SU-DHL-6 (cell line): ENCODE data around the gene C3orf22.

Experiments
- H2AFZ ChIP-seq: fragments of 200-600 bp; sonication (generic); 2 replicates; pipeline ENCODE4 v1.6.1; 2014; ENCODE audit warnings: low read depth, mild to moderate bottlenecking, moderate library complexity, mixed read lengths, antibody characterized with exemption, low read length; ENCODE audit not compliant: severe bottlenecking
- H3F3A ChIP-seq: fragments of 200-600 bp; shearing (Covaris generic); 2 replicates; pipeline ENCODE4 v1.6.0; 2016; ENCODE audit warnings: antibody characterized with exemption, mild to moderate bottlenecking; ENCODE audit not compliant: insufficient read depth
- H3K27ac ChIP-seq: fragments of 200-600 bp; sonication (generic); 2 replicates; pipeline ENCODE4 v1.5.1; 2016; ENCODE audit warnings: low read depth, mild to moderate bottlenecking, low read length, moderate library complexity, mixed read lengths
- H3K27me3 ChIP-seq: fragments of 200-600 bp; sonication (generic), shearing (Covaris generic); 2 replicates; pipeline ENCODE4 v1.6.0; 2014; ENCODE audit warnings: mild to moderate bottlenecking, low read length
- H3K36me3 ChIP-seq: fragments of 200-600 bp; sonication (generic); 2 replicates; pipeline ENCODE4 v1.6.1; 2014; ENCODE audit warnings: mild to moderate bottlenecking, low read length, mixed read lengths
- H3K4me2 ChIP-seq: fragments of 300-600, 200-600 bp; shearing (Covaris generic), sonication (generic); 2 replicates; pipeline ENCODE4 v1.6.0; 2014; ENCODE audit warnings: low read length, low read depth, mild to moderate bottlenecking; ENCODE audit not compliant: poor library complexity, severe bottlenecking
- H3K4me3 ChIP-seq: fragments of 200-600 bp; sonication (generic); 2 replicates; pipeline ENCODE4 v1.5.1; 2014; ENCODE audit warnings: antibody characterized with exemption, low read length, mild to moderate bottlenecking, mixed read lengths; ENCODE audit not compliant: insufficient read depth, poor library complexity, severe bottlenecking
- H3K79me2 ChIP-seq: fragments of 200-600 bp; sonication (generic); 2 replicates; pipeline ENCODE4 v1.6.1; 2014; ENCODE audit warnings: mild to moderate bottlenecking, low read length, moderate library complexity; ENCODE audit not compliant: insufficient read depth
- H3K9ac ChIP-seq: fragments of 200-600 bp; sonication (generic); 2 replicates; pipeline ENCODE4 v1.7.0; 2014; ENCODE audit warnings: mild to moderate bottlenecking, low read length
- H3K9me2 ChIP-seq: fragments of 200-600 bp; sonication (generic); replicated peaks from 2 replicates; pipeline ENCODE4 v1.6.1; 2014; ENCODE audit warnings: low read length; ENCODE audit not compliant: insufficient read depth
- H3K9me3 ChIP-seq: fragments of 200-600 bp; sonication (generic); 2 replicates; pipeline ENCODE4 v1.6.1; 2014; ENCODE audit warnings: low read length, mixed read lengths; ENCODE audit not compliant: insufficient read depth
- H4K20me1 ChIP-seq: fragments of 200-600 bp; sonication (generic); 2 replicates; pipeline ENCODE4 v1.6.1; 2014; ENCODE audit warnings: low read depth, mild to moderate bottlenecking, antibody characterized with exemption, low read length, moderate library complexity, mixed read lengths
- CTCF ChIP-seq: fragments of 200-600 bp; sonication (generic); IDR thresholded peaks from one replicate; pipeline ENCODE4 v1.5.1; 2017; ENCODE audit warnings: antibody characterized with exemption, mild to moderate bottlenecking, low read length, moderate library complexity; ENCODE audit not compliant: insufficient read depth, poor library complexity, severe bottlenecking
- EZH2phosphoT487 ChIP-seq: fragments of 200-600 bp; sonication (generic), shearing (Covaris generic); conservative IDR thresholded peaks from 2 replicates; pipeline ENCODE4 v1.6.1; 2018; ENCODE audit warnings: mild to moderate bottlenecking, antibody characterized with exemption, low read length, moderate library complexity, mixed read lengths

C3orf22 gene

GRCh38 chr3:126545544-126545943, 13.2 kb downstream of the C3orf22 start:
- Histone ChIP-seq H3K79me2 (no peaks in the 10 kb centered on the region), H3K4me2 (no peak overlapping the region), H3K27ac (no peak overlapping the region), H3K36me3 (no peaks in the 10 kb centered on the region), H2AFZ (no peak overlapping the region), H3K4me3 (no peak overlapping the region), H3K9me3 (no peaks in the 10 kb centered on the region), H4K20me1 (no peaks in the 10 kb centered on the region), H3F3A (no peaks in the 10 kb centered on the region), H3K9ac (no peak overlapping the region), H3K27me3 (no peaks in the 10 kb centered on the region), H3K9me2 (no peaks in the 10 kb centered on the region)
- TF ChIP-seq CTCF (no peak), EZH2phosphoT487 (no peak)

- Histone ChIP-seq H3K4me3 (no peak overlapping the region), H3K9me3 (no peaks in the 10 kb centered on the region), H3K27ac (no peak overlapping the region), H3K9me2 (no peaks in the 10 kb centered on the region), H4K20me1 (no peaks in the 10 kb centered on the region), H3F3A (no peaks in the 10 kb centered on the region), H3K9ac (no peak overlapping the region), H3K4me2 (no peak overlapping the region), H3K27me3 (no peaks in the 10 kb centered on the region), H2AFZ (no peak overlapping the region), H3K36me3 (no peaks in the 10 kb centered on the region), H3K79me2 (no peaks in the 10 kb centered on the region)
- TF ChIP-seq CTCF (no peak), EZH2phosphoT487 (no peak)
Measured at GRCh38 chr3:126544596-126545281, 14.0 kb downstream of the C3orf22 start.

GRCh38 chr3:126543457-126544061, 15.2 kb downstream of the C3orf22 start:
- H3K4me3 ChIP-seq: no peak overlapping the region
- H3K9ac ChIP-seq: no peak overlapping the region
- H3K27ac ChIP-seq: no peak overlapping the region
- H3K79me2 ChIP-seq: no peaks in the 10 kb centered on the region
- no peak overlapping the region for H2AFZ ChIP-seq
- no peaks in the 10 kb centered on the region for H3K36me3 ChIP-seq
- H3K4me2 ChIP-seq: no peak overlapping the region
- H3K9me2 ChIP-seq: no peaks in the 10 kb centered on the region
- no peaks in the 10 kb centered on the region for H3F3A ChIP-seq
- H4K20me1 ChIP-seq: no peaks in the 10 kb centered on the region
- TF ChIP-seq EZH2phosphoT487: no peak
- TF ChIP-seq CTCF: no peak
- no peaks in the 10 kb centered on the region for H3K27me3 ChIP-seq
- H3K9me3 ChIP-seq: no peaks in the 10 kb centered on the region
